GM23338 (cell line): ENCODE results near the gene PRXL2C. TPM values are rescaled to one million over a fixed set of nuclear protein-coding genes. Genes with fewer than 3 reads are reported as not detected.
A peak's percentile ranks its signal among the peaks of the same experiment; 100 is the strongest.

ENCODE experiments used
- ATAC-seq: fragments of 200-7000 bp; cut with Tn5 transposase; 3 replicates; pipeline ENCODE4 v1.9.1; 2020
- DNase-seq: peaks from one replicate; pipeline ENCODE4 v3.0.0-alpha.2; 2015; ENCODE audit warnings: low spot score
- H2AFZ ChIP-seq: fragments of 200-600 bp; sonication (generic); 2 replicates; pipeline ENCODE4 v1.8.0; 2016; ENCODE audit warnings: antibody characterized with exemption, mild to moderate bottlenecking, moderate library complexity
- H3F3A ChIP-seq: fragments of 200-600 bp; sonication (generic); replicated peaks from 2 replicates; pipeline ENCODE4 v1.8.0; 2017; ENCODE audit warnings: antibody characterized with exemption, mixed run types, low read depth
- H3K27ac ChIP-seq: fragments of 200-600 bp; sonication (generic); 2 replicates; pipeline ENCODE4 v1.6.1; 2016; ENCODE audit warnings: low read depth
- H3K27me3 ChIP-seq: fragments of 200-600 bp; sonication (generic); 2 replicates; pipeline ENCODE4 v1.8.0; 2016; ENCODE audit warnings: mild to moderate bottlenecking, mixed run types, moderate library complexity; ENCODE audit not compliant: insufficient read depth
- H3K36me3 ChIP-seq: fragments of 200-600 bp; sonication (generic); 2 replicates; pipeline ENCODE4 v1.8.0; 2016; ENCODE audit warnings: mild to moderate bottlenecking; ENCODE audit not compliant: insufficient read depth
- H3K4me1 ChIP-seq: fragments of 200-600 bp; sonication (generic); 2 replicates; pipeline ENCODE4 v1.8.0; 2016; ENCODE audit warnings: mild to moderate bottlenecking, moderate library complexity; ENCODE audit not compliant: insufficient read depth
- H3K4me2 ChIP-seq: fragments of 200-600 bp; sonication (generic); 2 replicates; pipeline ENCODE4 v1.7.1; 2017; ENCODE audit warnings: mixed run types
- H3K4me3 ChIP-seq: fragments of 200-600 bp; sonication (generic); 2 replicates; pipeline ENCODE4 v1.6.1; 2016; ENCODE audit warnings: mixed run types
- H3K79me2 ChIP-seq: fragments of 200-600 bp; sonication (generic); replicated peaks from 2 replicates; pipeline ENCODE4 v1.8.0; 2017; ENCODE audit warnings: mild to moderate bottlenecking; ENCODE audit not compliant: insufficient read depth
- H3K9me2 ChIP-seq: fragments of 200-600 bp; sonication (generic); 2 replicates; pipeline ENCODE4 v1.8.0; 2017; ENCODE audit not compliant: insufficient read depth
- H4K20me1 ChIP-seq: fragments of 200-600 bp; sonication (generic); replicated peaks from 2 replicates; pipeline ENCODE4 v1.8.0; 2017; ENCODE audit warnings: mild to moderate bottlenecking; ENCODE audit not compliant: insufficient read depth
- H3K27ac Mint-ChIP-seq: 2 replicates; pipeline ENCODE4 v1.8.0; 2020; ENCODE audit warnings: inconsistent platforms, mild to moderate bottlenecking, moderate library complexity, mixed read lengths
- H3K27me3 Mint-ChIP-seq: 3 replicates; pipeline ENCODE4 v1.8.0; 2022; ENCODE audit warnings: low read depth, mild to moderate bottlenecking, moderate library complexity, mixed read lengths, inconsistent platforms; ENCODE audit not compliant: insufficient read depth, poor library complexity
- H3K36me3 Mint-ChIP-seq: 3 replicates; pipeline ENCODE4 v1.8.0; 2021; ENCODE audit warnings: low read depth, mild to moderate bottlenecking, inconsistent platforms, moderate library complexity, mixed read lengths
- H3K4me1 Mint-ChIP-seq: 3 replicates; pipeline ENCODE4 v1.8.0; 2020; ENCODE audit warnings: mild to moderate bottlenecking, inconsistent platforms, mixed read lengths
- H3K4me3 Mint-ChIP-seq: 3 replicates; pipeline ENCODE4 v1.8.0; 2021; ENCODE audit warnings: moderate library complexity, mild to moderate bottlenecking, inconsistent platforms, mixed read lengths
- H3K9me3 Mint-ChIP-seq: 3 replicates; pipeline ENCODE4 v1.8.0; 2020; ENCODE audit warnings: moderate library complexity, mild to moderate bottlenecking, inconsistent platforms, mixed read lengths
- CREB1 ChIP-seq: fragments of 250-450 bp; sonication (Bioruptor Pico); IDR thresholded peaks from 2 replicates; pipeline ENCODE4 v1.5.0; 2020; ENCODE audit warnings: low read depth, mild to moderate bottlenecking, moderate library complexity
- EZH2 ChIP-seq: fragments of 200-600 bp; sonication (generic); IDR thresholded peaks from one replicate; pipeline ENCODE4 v1.8.0; 2017; ENCODE audit warnings: antibody characterized with exemption, mild to moderate bottlenecking, low read depth; ENCODE audit not compliant: unreplicated experiment
- EZH2phosphoT487 ChIP-seq: fragments of 200-600 bp; sonication (generic); IDR thresholded peaks from one replicate; pipeline ENCODE4 v1.8.1; 2018; ENCODE audit warnings: antibody characterized with exemption; ENCODE audit not compliant: unreplicated experiment
- JUNB ChIP-seq: IDR thresholded peaks from one replicate; pipeline ENCODE4 v1.6.1; 2016; ENCODE audit warnings: antibody characterized with exemption; ENCODE audit not compliant: unreplicated experiment
- NANOG ChIP-seq: IDR thresholded peaks from 2 replicates; pipeline ENCODE4 v1.6.1; 2016; ENCODE audit warnings: antibody characterized with exemption, borderline replicate concordance
- POLR2AphosphoS5 ChIP-seq: IDR thresholded peaks from 2 replicates; pipeline ENCODE4 v1.6.1; 2016; ENCODE audit warnings: antibody characterized with exemption, low read depth
- STAT1 ChIP-seq: IDR thresholded peaks from one replicate; pipeline ENCODE4 v1.6.1; 2016; ENCODE audit warnings: antibody characterized with exemption; ENCODE audit not compliant: unreplicated experiment
- ZNF114 ChIP-seq: fragments of 250-450 bp; sonication (Bioruptor Pico); IDR thresholded peaks from 2 replicates; pipeline ENCODE4 v1.5.0; 2020; ENCODE audit warnings: mild to moderate bottlenecking, moderate library complexity
- ZNF331 ChIP-seq: fragments of 250-450 bp; sonication (Bioruptor Pico); IDR thresholded peaks from 2 replicates; pipeline ENCODE4 v1.5.0; 2020; ENCODE audit warnings: low read depth, mild to moderate bottlenecking, moderate library complexity
- polyA plus RNA-seq: library from polyadenylated mRNA; unstranded; fragments of >200 nt; fragmentation: Nextera tagmentation; extraction: Ambion mirVana; gene quantifications from 2 replicates; pipeline ENCODE4 v1.2.1, GENCODE V29; 2016
- total RNA-seq: library from RNA; depleted of rRNA; stranded (reverse); fragments of >200 nt; shearing (Covaris generic); gene quantifications from 2 replicates; pipeline ENCODE4 v1.2.3, GENCODE V29; 2014
- TF ChIP-seq, protein P1 (sequence below): fragments of 250-450 bp; sonication (Bioruptor Pico); IDR thresholded peaks from 2 replicates; pipeline ENCODE4 v1.5.0; 2020; ENCODE audit warnings: mild to moderate bottlenecking, moderate library complexity
- TF ChIP-seq, protein P2 (sequence below): IDR thresholded peaks from 2 replicates; pipeline ENCODE4 v1.6.1; 2016; ENCODE audit warnings: antibody characterized with exemption
- TF ChIP-seq, protein P3 (sequence below), 2 experiments: fragments of 200-600 bp in 1 of 2; sonication (generic) in 1 of 2; conservative IDR thresholded peaks; 2 replicates each; pipeline versions ENCODE4 v1.5.1 to v1.6.1; 2016 to 2017; ENCODE audit warnings: antibody characterized with exemption in 2 of 2, low read depth in 2 of 2, mild to moderate bottlenecking in 2 of 2, moderate library complexity in 1 of 2
- TF ChIP-seq, protein P4 (sequence below): IDR thresholded peaks from one replicate; pipeline ENCODE4 v1.6.1; 2018; ENCODE audit warnings: antibody characterized with exemption; ENCODE audit not compliant: unreplicated experiment

PRXL2C gene
- total and polyA plus RNA-seq, 2 experiments from 2014 or later = 5.2 to 7.9 TPM

DNA sequence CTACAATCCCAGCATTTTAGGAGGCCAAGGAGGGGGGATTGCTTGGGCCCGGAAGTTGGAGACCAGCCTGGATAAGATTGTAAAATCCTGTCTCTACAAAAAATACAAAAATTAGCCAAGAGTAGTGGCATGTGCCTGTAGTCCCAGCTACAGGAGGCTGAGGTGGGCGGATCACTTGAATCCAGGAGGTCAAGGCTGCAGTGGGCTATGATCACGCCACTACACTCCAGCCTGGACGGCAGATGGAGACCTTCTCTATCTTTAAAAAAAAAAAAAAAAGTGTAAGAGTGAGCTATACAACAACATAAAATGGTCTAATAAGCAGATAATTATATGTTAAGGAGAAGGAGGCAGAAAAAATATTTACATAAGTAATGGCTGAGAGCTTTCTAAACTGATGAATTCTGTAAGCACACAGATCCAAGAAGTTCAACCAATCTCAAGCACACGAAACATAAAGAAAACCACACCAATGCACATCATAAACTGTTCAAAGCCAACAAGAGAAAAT lies 58.5 kb downstream of the PRXL2C start:
- H3K36me3 Mint-ChIP-seq = no peaks in the 10 kb centered on the region
- ATAC-seq (no peak; the same call in 2 of the 3 replicates), DNase-seq (no peak)
- H3F3A ChIP-seq = no peaks in the 10 kb centered on the region
- TF ChIP-seq CREB1 (CRISPR knock-in tag) (no peak), NANOG (no peak), EZH2phosphoT487 (no peak), ZNF114 (CRISPR knock-in tag) (no peak), EZH2 (no peak), POLR2AphosphoS5 (no peak), ZNF331 (CRISPR knock-in tag) (no peak), JUNB (no peak), STAT1 (no peak)
- TF ChIP-seq, protein P1, sequence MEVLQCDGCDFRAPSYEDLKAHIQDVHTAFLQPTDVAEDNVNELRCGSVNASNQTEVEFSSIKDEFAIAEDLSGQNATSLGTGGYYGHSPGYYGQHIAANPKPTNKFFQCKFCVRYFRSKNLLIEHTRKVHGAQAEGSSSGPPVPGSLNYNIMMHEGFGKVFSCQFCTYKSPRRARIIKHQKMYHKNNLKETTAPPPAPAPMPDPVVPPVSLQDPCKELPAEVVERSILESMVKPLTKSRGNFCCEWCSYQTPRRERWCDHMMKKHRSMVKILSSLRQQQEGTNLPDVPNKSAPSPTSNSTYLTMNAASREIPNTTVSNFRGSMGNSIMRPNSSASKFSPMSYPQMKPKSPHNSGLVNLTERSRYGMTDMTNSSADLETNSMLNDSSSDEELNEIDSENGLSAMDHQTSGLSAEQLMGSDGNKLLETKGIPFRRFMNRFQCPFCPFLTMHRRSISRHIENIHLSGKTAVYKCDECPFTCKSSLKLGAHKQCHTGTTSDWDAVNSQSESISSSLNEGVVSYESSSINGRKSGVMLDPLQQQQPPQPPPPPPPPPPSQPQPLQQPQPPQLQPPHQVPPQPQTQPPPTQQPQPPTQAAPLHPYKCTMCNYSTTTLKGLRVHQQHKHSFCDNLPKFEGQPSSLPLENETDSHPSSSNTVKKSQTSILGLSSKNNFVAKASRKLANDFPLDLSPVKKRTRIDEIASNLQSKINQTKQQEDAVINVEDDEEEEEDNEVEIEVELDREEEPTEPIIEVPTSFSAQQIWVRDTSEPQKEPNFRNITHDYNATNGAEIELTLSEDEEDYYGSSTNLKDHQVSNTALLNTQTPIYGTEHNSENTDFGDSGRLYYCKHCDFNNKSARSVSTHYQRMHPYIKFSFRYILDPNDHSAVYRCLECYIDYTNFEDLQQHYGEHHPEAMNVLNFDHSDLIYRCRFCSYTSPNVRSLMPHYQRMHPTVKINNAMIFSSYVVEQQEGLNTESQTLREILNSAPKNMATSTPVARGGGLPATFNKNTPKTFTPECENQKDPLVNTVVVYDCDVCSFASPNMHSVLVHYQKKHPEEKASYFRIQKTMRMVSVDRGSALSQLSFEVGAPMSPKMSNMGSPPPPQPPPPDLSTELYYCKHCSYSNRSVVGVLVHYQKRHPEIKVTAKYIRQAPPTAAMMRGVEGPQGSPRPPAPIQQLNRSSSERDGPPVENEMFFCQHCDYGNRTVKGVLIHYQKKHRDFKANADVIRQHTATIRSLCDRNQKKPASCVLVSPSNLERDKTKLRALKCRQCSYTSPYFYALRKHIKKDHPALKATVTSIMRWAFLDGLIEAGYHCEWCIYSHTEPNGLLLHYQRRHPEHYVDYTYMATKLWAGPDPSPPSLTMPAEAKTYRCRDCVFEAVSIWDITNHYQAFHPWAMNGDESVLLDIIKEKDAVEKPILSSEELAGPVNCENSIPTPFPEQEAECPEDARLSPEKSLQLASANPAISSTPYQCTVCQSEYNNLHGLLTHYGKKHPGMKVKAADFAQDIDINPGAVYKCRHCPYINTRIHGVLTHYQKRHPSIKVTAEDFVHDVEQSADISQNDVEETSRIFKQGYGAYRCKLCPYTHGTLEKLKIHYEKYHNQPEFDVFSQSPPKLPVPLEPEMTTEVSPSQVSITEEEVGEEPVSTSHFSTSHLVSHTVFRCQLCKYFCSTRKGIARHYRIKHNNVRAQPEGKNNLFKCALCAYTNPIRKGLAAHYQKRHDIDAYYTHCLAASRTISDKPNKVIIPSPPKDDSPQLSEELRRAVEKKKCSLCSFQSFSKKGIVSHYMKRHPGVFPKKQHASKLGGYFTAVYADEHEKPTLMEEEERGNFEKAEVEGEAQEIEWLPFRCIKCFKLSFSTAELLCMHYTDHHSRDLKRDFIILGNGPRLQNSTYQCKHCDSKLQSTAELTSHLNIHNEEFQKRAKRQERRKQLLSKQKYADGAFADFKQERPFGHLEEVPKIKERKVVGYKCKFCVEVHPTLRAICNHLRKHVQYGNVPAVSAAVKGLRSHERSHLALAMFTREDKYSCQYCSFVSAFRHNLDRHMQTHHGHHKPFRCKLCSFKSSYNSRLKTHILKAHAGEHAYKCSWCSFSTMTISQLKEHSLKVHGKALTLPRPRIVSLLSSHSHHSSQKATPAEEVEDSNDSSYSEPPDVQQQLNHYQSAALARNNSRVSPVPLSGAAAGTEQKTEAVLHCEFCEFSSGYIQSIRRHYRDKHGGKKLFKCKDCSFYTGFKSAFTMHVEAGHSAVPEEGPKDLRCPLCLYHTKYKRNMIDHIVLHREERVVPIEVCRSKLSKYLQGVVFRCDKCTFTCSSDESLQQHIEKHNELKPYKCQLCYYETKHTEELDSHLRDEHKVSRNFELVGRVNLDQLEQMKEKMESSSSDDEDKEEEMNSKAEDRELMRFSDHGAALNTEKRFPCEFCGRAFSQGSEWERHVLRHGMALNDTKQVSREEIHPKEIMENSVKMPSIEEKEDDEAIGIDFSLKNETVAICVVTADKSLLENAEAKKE (CRISPR knock-in tag) = no peak
- TF ChIP-seq, protein P2, sequence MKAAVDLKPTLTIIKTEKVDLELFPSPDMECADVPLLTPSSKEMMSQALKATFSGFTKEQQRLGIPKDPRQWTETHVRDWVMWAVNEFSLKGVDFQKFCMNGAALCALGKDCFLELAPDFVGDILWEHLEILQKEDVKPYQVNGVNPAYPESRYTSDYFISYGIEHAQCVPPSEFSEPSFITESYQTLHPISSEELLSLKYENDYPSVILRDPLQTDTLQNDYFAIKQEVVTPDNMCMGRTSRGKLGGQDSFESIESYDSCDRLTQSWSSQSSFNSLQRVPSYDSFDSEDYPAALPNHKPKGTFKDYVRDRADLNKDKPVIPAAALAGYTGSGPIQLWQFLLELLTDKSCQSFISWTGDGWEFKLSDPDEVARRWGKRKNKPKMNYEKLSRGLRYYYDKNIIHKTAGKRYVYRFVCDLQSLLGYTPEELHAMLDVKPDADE = no peak
- TF ChIP-seq, protein P3, sequence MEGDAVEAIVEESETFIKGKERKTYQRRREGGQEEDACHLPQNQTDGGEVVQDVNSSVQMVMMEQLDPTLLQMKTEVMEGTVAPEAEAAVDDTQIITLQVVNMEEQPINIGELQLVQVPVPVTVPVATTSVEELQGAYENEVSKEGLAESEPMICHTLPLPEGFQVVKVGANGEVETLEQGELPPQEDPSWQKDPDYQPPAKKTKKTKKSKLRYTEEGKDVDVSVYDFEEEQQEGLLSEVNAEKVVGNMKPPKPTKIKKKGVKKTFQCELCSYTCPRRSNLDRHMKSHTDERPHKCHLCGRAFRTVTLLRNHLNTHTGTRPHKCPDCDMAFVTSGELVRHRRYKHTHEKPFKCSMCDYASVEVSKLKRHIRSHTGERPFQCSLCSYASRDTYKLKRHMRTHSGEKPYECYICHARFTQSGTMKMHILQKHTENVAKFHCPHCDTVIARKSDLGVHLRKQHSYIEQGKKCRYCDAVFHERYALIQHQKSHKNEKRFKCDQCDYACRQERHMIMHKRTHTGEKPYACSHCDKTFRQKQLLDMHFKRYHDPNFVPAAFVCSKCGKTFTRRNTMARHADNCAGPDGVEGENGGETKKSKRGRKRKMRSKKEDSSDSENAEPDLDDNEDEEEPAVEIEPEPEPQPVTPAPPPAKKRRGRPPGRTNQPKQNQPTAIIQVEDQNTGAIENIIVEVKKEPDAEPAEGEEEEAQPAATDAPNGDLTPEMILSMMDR (conservative IDR thresholded peaks at IDR 0.05; ENCODE audit: low read depth in 2 of 2) = no peak
- TF ChIP-seq, protein P4, sequence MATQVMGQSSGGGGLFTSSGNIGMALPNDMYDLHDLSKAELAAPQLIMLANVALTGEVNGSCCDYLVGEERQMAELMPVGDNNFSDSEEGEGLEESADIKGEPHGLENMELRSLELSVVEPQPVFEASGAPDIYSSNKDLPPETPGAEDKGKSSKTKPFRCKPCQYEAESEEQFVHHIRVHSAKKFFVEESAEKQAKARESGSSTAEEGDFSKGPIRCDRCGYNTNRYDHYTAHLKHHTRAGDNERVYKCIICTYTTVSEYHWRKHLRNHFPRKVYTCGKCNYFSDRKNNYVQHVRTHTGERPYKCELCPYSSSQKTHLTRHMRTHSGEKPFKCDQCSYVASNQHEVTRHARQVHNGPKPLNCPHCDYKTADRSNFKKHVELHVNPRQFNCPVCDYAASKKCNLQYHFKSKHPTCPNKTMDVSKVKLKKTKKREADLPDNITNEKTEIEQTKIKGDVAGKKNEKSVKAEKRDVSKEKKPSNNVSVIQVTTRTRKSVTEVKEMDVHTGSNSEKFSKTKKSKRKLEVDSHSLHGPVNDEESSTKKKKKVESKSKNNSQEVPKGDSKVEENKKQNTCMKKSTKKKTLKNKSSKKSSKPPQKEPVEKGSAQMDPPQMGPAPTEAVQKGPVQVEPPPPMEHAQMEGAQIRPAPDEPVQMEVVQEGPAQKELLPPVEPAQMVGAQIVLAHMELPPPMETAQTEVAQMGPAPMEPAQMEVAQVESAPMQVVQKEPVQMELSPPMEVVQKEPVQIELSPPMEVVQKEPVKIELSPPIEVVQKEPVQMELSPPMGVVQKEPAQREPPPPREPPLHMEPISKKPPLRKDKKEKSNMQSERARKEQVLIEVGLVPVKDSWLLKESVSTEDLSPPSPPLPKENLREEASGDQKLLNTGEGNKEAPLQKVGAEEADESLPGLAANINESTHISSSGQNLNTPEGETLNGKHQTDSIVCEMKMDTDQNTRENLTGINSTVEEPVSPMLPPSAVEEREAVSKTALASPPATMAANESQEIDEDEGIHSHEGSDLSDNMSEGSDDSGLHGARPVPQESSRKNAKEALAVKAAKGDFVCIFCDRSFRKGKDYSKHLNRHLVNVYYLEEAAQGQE = no peak
- H3K4me3 Mint-ChIP-seq = no peak overlapping the region; the same call in 2 of the 3 replicates
- H3K9me2 ChIP-seq = no peaks in the 10 kb centered on the region
- peaks cover 3% of the 10 kb centered on the region; the same call in 1 of the 2 replicates for H3K4me1 ChIP-seq
- H3K27ac Mint-ChIP-seq = peak overlapping the region; percentile 49; the same call in 1 of the 2 replicates
- peaks cover 98% of the 10 kb centered on the region for H3K79me2 ChIP-seq
- no peak overlapping the region for H3K4me3 ChIP-seq
- H3K27me3 Mint-ChIP-seq = peaks cover 4% of the 10 kb centered on the region
- H3K36me3 ChIP-seq = no peaks in the 10 kb centered on the region
- H2AFZ ChIP-seq = no peak overlapping the region
- H3K27me3 ChIP-seq = no peaks in the 10 kb centered on the region
- no peak overlapping the region for H3K27ac ChIP-seq
- H3K4me2 ChIP-seq = no peak overlapping the region
- peaks cover 24% of the 10 kb centered on the region; the same call in 1 of the 2 replicates for H4K20me1 ChIP-seq
- H3K4me1 Mint-ChIP-seq = peaks cover 12% of the 10 kb centered on the region
- no peaks in the 10 kb centered on the region for H3K9me3 Mint-ChIP-seq
